ENCODE measurements around the gene VRK3. TPM values are rescaled to one million over a fixed set of nuclear protein-coding genes. Genes with fewer than 3 reads are reported as not detected.
A peak's percentile ranks its signal among the peaks of the same experiment; 100 is the strongest.

The VRK3 gene
- total RNA-seq, 1 donor from 2014 or later, result 17.1 TPM

DNA sequence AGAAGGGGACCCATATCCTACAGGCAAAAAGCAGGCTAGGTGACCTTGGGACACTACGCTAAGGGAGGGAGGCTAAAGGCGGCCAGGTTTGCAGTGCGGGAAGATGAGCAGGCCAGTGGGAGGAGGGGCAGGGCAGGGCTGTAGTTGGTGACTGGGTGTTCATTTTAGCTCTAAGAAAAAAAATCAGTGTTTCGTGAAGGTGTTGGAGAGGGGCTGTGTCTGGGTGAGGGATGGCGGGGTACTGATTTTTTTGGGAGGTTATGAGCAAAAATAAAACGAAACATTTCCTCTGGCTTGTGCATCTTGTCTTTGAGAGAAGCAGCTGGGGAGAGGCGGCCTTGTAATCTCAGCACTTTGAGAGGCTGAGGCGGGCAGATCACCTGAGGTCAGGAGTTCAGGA is 91.5 kb downstream of the VRK3 start:
- DNase-seq (ENCODE audit: low spot score in 2 of 2) (no peak), FAIRE-seq (no peak)

DNA sequence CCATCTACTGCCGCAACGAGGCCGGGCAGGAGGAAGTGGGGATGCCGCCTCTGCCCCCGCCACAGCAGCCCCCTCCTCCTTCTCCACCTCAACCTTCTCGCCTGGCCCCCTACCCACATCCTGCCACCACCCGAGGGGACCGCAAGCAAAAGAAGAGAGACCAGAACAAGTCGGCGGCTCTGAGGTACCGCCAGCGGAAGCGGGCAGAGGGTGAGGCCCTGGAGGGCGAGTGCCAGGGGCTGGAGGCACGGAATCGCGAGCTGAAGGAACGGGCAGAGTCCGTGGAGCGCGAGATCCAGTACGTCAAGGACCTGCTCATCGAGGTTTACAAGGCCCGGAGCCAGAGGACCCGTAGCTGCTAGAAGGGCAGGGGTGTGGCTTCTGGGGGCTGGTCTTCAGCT is 92.4 kb downstream of the VRK3 start:
- DNase-seq (ENCODE audit: low spot score in 2 of 2), result no peak
- no peak for FAIRE-seq

DNA sequence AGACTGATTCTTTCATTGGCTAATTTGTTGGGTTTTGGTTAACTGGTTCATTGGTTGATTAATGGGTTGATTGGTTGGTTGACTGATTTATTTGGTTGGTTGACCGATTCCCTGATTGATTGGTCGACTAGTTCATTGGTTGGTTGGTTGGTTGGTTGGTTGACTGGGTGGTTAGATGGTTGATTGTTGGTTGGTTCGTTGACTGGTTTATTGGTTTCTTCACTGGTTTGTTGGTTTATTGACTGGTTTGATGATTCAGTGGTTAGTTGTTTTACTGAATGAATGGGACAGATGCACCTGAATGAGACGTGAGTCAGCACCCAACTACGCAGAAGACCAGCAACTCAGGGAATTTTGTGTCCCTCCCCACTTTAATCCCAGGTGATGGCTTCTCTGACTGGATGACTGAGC is 93.1 kb downstream of the VRK3 start:
- DNase-seq (ENCODE audit: low spot score in 2 of 2) (no peak), FAIRE-seq (no peak)

DNA sequence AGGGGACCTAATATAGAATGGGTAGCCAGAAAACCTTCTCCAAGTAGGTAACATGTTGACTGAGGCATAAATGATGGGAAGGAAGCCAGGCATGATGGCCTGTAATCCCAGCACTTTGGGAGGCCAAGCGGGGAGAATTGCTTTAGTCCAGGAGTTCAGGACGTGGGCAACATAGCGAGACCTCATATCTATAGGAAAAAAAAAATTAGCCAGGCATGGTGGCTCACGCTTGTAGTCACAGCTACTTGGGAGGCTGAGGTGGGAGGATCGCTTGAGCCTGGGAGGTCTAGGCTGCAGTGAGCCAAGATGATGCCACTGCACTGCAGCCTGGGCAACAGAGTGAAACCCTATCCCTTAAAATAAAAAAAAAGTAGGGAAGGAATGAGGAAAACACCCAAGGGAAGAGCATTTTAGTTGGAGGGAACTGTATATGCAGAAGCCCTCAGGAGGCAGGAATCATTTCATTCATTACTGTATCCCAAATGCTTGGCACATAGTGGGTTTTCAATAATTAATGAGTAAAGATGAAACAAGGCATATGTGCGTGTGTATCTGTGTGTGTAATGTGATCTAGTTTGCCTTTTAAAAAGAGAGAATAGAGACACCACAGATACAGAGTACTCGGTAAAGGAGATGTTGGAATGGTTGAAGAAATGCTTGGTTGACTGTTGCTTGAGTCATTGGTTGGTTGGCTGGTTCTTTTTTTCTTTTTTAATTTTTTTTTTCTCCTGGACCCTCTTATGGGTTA is 93.7 kb downstream of the VRK3 start:
- DNase-seq (ENCODE audit: low spot score in 2 of 2) (no peak), FAIRE-seq (no peak)

DNA sequence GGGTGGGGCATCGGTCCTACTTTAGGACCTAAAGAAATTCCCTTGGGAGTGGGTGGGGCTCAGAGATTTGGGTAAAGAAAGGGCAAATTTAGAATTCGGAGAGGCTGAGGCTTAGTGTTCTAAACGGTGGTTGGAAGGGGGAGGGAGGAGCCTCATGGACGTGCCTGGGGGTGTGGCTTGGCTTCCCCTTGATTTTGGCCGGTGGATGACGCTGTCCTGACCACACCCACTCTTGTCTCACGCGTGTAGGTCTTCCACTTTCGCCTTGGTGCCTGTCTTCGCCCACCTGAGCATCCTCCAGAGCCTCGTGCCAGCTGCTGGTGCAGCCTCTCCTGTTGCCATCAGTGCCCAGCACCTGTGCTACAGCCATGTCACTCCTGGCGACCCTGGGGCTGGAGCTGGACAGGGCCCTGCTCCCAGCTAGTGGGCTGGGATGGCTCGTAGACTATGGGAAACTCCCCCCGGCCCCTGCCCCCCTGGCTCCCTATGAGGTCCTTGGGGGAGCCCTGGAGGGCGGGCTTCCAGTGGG is 94.6 kb downstream of the VRK3 start:
- peak in 1 of 2 donors; percentile 39 for DNase-seq (ENCODE audit: low spot score in 2 of 2)
- FAIRE-seq, result no peak

DNA sequence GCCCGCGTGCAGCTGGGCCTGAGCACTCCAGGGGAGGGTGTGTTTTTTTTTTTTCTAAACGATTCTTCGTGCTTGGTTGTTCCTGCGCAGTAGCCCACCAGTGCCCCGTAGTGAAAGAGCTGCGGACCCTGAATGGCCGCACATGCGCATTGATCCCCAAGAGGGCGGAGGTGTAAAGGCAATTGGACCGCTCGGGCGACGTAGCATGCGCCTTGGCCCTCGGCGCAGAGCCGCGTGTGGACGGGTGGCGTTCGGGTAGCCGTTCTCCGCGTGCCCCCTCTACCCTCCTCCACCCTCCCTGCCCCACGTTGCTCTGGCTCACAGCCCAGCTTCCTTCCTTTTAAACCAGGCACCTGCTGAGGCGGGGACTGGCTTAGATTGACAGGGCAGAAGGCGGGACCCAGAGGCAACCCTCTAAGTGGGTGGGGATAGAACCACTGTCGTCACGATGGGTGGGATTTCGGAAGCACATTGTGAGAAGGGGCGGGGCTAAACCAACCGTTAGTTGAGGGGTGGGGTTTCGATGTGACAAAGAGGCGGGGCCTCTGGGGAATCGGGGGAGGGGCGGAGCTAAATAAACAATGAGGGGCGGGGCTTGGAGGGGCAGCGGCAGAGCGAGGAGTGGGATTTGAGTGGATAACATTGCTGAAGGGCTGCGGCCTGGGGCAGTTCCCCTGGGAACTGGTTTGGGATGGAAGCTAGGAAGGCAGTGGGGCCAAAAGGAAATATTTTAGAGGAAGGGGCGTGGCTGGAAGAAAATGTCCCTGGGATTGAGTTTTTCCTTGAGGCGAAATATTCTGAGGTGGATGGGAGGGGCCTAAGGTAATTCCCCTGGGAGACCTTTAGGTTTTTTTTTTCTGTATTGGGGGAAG is 95.3 kb downstream of the VRK3 start:
- DNase-seq (ENCODE audit: low spot score in 2 of 2), result peak; percentile 95 to 98
- no peak for FAIRE-seq

DNA sequence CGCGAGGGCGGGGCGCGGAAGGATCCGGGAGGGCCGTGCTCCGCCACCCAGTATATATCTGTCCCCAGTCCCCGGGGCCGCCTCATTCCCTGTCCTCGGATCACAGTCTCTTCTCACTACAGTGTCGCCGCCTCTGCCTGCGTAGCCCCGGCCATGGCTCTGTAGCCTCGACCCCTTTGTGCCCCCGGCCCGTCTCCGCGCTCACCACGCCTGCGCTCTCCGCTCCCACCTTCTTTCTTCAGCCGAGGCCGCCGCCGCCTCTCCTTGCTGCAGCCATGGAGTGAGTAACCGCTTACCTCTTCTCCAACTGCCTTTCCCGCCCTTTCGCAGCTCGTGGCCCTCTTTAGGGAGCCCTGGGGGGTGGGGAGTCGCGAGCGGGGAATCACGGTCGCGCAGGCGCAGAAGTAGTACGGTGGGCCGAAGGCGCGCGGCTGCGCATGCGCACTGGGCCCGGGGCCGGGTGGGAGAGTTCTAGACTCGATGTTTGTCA is 96.0 kb downstream of the VRK3 start, which contains the start of the genes ATF5 and NUP62:
TSS of gene ATF5 (plus strand) at position 85 of the 490 bp plus-strand sequence. CDS start 1,646 bp downstream, outside the sequence.
TSS of gene NUP62 (minus strand) at position 384 of the 490 bp plus-strand sequence. CDS start 19,697 bp downstream, outside the sequence.
- DNase-seq (ENCODE audit: low spot score in 2 of 2) (peak; percentile 94), FAIRE-seq (no peak)

DNA sequence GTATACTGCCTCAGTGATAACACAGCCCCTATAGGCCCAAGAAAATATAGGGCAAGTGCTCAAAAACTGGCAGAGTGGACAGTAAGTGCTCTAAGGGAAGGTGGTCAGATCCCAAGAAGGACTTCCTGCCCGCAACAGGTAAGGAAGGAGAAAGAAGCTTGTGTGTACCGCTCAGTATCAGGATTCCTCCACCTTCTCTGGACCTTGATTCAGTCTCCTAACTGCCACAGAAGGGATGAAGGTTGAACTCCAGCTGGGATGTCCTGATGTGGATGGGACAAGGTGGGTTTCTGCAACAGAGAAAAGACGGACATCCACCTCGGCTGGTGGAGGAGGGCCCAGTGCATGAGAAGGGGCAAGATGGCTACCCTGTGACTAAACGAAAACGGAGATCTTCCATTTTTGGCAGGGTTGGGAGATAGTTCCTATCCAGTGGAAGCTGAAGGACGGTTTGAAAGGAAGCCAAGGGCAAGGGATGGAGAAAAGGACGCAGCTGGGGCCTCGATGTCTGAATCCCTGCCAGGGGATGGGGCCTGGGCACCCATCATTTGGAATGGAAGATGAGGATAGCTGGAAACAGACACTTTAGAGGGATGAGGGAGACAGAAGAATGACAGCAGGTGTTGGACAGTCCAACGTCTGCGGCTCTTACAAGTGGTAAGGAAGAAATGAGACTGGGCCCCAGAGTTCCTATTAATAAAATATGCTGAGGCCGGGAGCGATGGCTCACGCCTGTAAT is 97.5 kb downstream of the VRK3 start:
- FAIRE-seq, result no peak
- DNase-seq (ENCODE audit: low spot score in 2 of 2), result no peak

DNA sequence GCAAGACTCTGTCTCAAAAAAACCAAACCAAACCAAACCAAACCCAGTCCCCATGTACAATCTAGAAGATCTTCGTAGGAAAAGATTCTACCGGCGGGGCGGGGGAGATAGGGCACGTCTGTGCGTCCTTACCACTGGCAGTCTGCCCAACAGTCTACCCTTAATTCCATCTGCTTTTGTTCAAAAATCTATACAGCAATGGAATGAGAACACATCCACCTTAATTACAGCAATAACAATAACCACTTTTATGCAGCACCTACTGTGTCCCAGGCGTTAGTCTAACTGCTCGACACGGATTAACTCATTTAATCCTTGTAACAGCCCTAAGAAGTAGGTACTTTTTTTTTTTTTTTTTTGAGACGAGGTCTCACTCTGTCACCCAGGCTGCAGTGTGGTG is 98.7 kb downstream of the VRK3 start:
- no peak for FAIRE-seq
- no peak for DNase-seq (ENCODE audit: low spot score in 2 of 2)

Other genes starting within 250 kb of the VRK3 start
- gene FUZ, start 212.1 kb downstream of the VRK3 start, total RNA-seq, result 17.5 TPM
- 14.3 TPM for gene MED25, start 207.1 kb downstream of the VRK3 start, total RNA-seq
- gene PTOV1, start 174.2 kb downstream of the VRK3 start, total RNA-seq, result 109 TPM
- 23.2 TPM for gene PNKP, start 157.8 kb downstream of the VRK3 start, total RNA-seq
- gene AKT1S1, start 148.0 kb downstream of the VRK3 start, total RNA-seq, result 4.1 TPM
- 5.7 TPM for gene TBC1D17, start 147.7 kb downstream of the VRK3 start, total RNA-seq
- 0.41 TPM for gene IL4I1, start 128.5 kb downstream of the VRK3 start, total RNA-seq
- gene ATF5, start 96.2 kb downstream of the VRK3 start, total RNA-seq, result 10.6 TPM
- 22.0 TPM for gene NUP62, start 95.9 kb downstream of the VRK3 start, total RNA-seq
- under 0.01 TPM for gene SIGLEC11, start 64.2 kb downstream of the VRK3 start, total RNA-seq
- gene ZNF473, start 633 bp upstream of the VRK3 start, total RNA-seq, result 11.0 TPM
- gene IZUMO2, start 137.9 kb upstream of the VRK3 start, total RNA-seq, result not detected
- gene MYH14, start 178.2 kb upstream of the VRK3 start, total RNA-seq, result 0.82 TPM

Measured in frontal cortex (tissue), 4 donors.